GM12891 (cell line): Measurements from ENCODE around the gene MGMT.

ENCODE experiments used
- POLR2A ChIP-seq: IDR thresholded peaks from 2 replicates; pipeline ENCODE4 v1.6.1; 2011; ENCODE audit warnings: low read depth, low read length, control low read depth
- POLR2AphosphoS5 ChIP-seq: IDR thresholded peaks from 2 replicates; pipeline ENCODE4 v1.6.1; 2011; ENCODE audit warnings: low read depth, low read length, control low read depth
- TAF1 ChIP-seq: IDR thresholded peaks from 2 replicates; pipeline ENCODE4 v1.6.1; 2011; ENCODE audit warnings: low read depth, low read length, control low read depth

DNA sequence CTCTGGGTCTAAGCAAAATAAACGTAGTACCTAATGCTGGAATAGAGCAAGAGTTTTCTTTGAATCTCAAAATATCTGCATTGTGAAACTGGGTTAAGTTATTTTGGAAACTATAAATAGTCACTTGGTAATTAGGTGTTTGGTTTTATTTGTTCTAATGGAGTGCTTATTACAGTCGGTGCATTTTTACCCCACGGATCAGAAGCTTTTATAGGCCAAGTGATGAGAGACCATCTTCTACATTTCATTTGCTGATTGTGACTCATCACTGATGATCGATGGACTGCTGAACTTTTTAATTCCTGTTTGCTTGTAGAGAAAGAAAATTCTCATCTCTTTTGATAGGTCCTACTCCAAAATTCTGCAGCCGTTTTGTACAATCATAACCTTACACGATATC lies 28.2 kb downstream of the MGMT start:
- TF ChIP-seq POLR2AphosphoS5 = no peak
- no peak for TF ChIP-seq POLR2A
- TF ChIP-seq TAF1 = no peak
